ENCODE measurements around the gene DLG5.

Gene DLG5

DNA sequence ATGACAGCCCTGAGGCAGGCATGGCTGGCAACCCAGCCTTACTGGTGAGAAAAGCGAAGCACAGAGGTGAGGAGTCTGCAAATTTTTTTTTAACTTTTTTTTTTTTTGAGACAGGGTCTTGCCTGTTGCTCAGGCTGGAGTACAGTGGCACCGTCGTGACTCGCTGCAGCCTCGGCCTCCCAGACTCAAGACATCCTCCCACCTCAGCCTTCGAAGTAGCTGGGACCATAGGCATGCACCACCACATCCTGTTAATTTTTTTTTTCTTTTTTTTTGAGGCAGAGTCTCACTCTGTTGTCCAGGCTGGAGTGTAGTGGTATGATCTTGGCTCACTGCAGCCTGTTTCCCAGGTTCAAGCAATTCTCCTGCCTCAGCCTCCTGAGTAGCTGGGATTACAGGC, 35.1 kb upstream of the DLG5 start:
- TF ChIP-seq CTCF (IDR thresholded peaks at IDR 0.05): no peak

- no peak for TF ChIP-seq CTCF (IDR thresholded peaks at IDR 0.05)
Observed at GRCh38 chr10:77960829-77961329, 34.3 kb upstream of the DLG5 start.

DNA sequence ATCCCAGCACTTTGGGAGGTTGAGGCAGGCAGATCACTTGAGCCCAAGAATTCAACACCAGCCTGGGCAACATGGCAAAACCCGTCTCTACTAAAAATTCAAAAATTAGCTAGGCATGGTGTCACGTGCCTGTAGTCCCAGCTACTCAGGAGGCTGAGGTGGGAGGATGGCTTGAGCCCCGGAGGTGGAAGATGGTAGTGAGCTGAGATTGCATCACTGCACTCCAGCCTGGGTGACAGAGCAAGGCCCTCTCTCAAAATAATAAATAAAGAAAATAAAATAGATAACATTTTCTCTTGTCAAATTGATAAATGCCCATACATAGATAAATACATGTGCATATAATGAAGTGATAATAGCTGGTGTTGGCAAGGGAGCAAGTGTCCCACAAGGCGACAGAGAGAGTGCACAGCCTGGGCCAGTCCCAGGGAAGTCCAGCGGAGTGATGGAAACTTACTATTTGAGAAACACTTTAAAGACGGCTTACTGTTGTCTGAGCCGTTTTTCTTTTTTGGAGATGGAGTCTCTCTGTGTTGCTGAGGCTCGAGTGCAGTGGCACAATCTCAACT, 33.4 kb upstream of the DLG5 start:
- TF ChIP-seq CTCF (IDR thresholded peaks at IDR 0.05): no peak

- no peak for TF ChIP-seq CTCF (IDR thresholded peaks at IDR 0.05)
Observed at GRCh38 chr10:77959384-77959783, 32.8 kb upstream of the DLG5 start.

DNA sequence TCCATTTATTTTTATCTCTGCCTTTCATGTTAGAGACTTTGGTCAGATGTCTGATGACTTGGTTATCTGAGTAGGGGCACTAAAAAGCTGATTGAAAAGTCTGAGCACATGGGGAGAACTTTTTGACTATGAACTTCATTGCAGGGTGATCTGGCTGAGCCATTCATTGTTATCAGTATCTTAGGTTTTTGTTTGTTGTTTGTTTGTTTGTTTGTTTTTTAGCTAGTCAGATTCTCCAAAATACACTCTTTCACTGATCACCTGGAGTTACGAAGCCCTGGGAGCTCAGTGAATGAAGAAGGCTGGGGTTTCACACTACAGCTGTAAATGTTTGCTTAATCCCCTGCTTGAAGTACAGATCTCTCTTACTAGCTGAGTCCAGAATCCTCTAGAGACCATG, 28.6 kb upstream of the DLG5 start:
- TF ChIP-seq CTCF (IDR thresholded peaks at IDR 0.05): no peak

GRCh38 chr10:77949167-77949566, 22.6 kb upstream of the DLG5 start:
- no peak for TF ChIP-seq CTCF (IDR thresholded peaks at IDR 0.05)

DNA sequence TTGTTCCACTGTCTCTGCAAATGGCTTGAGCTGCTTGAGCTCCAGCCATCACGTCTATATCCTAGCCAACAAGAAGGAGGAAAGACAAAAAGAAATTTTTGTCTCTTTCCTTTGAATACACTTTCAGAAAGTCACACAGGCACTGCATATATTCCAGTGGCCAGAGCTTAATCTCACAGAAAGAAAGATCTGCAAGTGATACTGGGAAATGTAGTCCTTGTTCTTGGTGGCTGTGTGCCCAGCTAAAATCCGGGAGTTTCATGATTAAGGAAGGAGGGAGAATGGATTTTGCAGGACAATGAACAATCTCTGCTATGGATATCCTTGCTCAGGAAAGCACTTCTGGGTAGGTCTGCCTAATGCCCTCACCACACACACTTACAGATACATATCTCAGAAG, 19.5 kb upstream of the DLG5 start:
- TF ChIP-seq CTCF (IDR thresholded peaks at IDR 0.05): no peak

- TF ChIP-seq CTCF (IDR thresholded peaks at IDR 0.05): no peak
Observed at GRCh38 chr10:77944519-77944918, 18.0 kb upstream of the DLG5 start.
